Mesendoderm (in vitro differentiated cells): ENCODE data around the gene SCPEP1.

Source experiments
- DNase-seq: peaks from one replicate; pipeline ENCODE4 v3.0.0; 2013
- H2AK5ac ChIP-seq: 2 replicates; pipeline ENCODE4 v1.6.1; 2013; ENCODE audit warnings: low read length, inconsistent platforms
- H2BK120ac ChIP-seq: 2 replicates; pipeline ENCODE4 v1.6.1; 2013; ENCODE audit warnings: low read depth, mild to moderate bottlenecking, low read length, moderate library complexity, mixed read lengths
- H2BK15ac ChIP-seq: replicated peaks from 2 replicates; pipeline ENCODE4 v1.6.1; 2013; ENCODE audit warnings: low read depth, mild to moderate bottlenecking, moderate library complexity
- H2BK5ac ChIP-seq: 2 replicates; pipeline ENCODE4 v1.6.1; 2013; ENCODE audit warnings: low read length, inconsistent platforms
- H3K18ac ChIP-seq: 2 replicates; pipeline ENCODE4 v1.6.1; 2013; ENCODE audit warnings: mild to moderate bottlenecking, low read length, mixed read lengths
- H3K23ac ChIP-seq: one replicate; pipeline ENCODE4 v1.6.1; 2013; ENCODE audit warnings: low read length
- H3K27ac ChIP-seq: 2 replicates; pipeline ENCODE4 v1.5.1; 2013; ENCODE audit warnings: low read depth, mild to moderate bottlenecking, inconsistent platforms, low read length, moderate library complexity
- H3K27me3 ChIP-seq: 2 replicates; pipeline ENCODE4 v1.6.1; 2013; ENCODE audit warnings: low read length, control low read depth, mild to moderate bottlenecking, inconsistent platforms; ENCODE audit not compliant: insufficient read depth, poor library complexity
- H3K36me3 ChIP-seq: 2 replicates; pipeline ENCODE4 v1.6.1; 2013; ENCODE audit warnings: low read length, inconsistent platforms; ENCODE audit not compliant: control insufficient read depth, insufficient read depth
- H3K4ac ChIP-seq: one replicate; pipeline ENCODE4 v1.6.1; 2013; ENCODE audit warnings: low read depth, mild to moderate bottlenecking, low read length, moderate library complexity
- H3K4me1 ChIP-seq: 2 replicates; pipeline ENCODE4 v1.6.1; 2013; ENCODE audit warnings: low read depth, low read length, inconsistent platforms; ENCODE audit not compliant: control insufficient read depth
- H3K4me2 ChIP-seq: 2 replicates; pipeline ENCODE4 v1.6.1; 2013; ENCODE audit warnings: low read length
- H3K4me3 ChIP-seq: 2 replicates; pipeline ENCODE4 v1.5.1; 2013; ENCODE audit warnings: mild to moderate bottlenecking, low read length
- H3K56ac ChIP-seq: one replicate; pipeline ENCODE4 v1.6.1; 2013; ENCODE audit warnings: low read length
- H3K79me1 ChIP-seq: 2 replicates; pipeline ENCODE4 v1.6.1; 2013; ENCODE audit warnings: low read length, inconsistent platforms
- H3K79me2 ChIP-seq: 2 replicates; pipeline ENCODE4 v1.6.1; 2013; ENCODE audit warnings: mild to moderate bottlenecking, low read length; ENCODE audit not compliant: control insufficient read depth, insufficient read depth
- H3K9ac ChIP-seq: 2 replicates; pipeline ENCODE4 v1.6.1; 2013; ENCODE audit warnings: low read length, inconsistent platforms
- H4K5ac ChIP-seq: one replicate; pipeline ENCODE4 v1.6.1; 2013; ENCODE audit warnings: low read length
- H4K8ac ChIP-seq: one replicate; pipeline ENCODE4 v1.6.1; 2013; ENCODE audit warnings: low read depth, mild to moderate bottlenecking, control low read depth, low read length, moderate library complexity
- whole genome bisulfite sequencing: extraction: QIAGEN DNeasy Blood & Tissue Kit; methylation state at CpG from one replicate; pipeline ENCODE4 v1.1.7; 2013; ENCODE audit warnings: low lambda C conversion rate, missing lambda C conversion rate; ENCODE audit not compliant: insufficient coverage; ENCODE audit errors: extremely low coverage; 5-methylcytosine and 5-hydroxymethylcytosine counted together

SCPEP1 gene

DNA sequence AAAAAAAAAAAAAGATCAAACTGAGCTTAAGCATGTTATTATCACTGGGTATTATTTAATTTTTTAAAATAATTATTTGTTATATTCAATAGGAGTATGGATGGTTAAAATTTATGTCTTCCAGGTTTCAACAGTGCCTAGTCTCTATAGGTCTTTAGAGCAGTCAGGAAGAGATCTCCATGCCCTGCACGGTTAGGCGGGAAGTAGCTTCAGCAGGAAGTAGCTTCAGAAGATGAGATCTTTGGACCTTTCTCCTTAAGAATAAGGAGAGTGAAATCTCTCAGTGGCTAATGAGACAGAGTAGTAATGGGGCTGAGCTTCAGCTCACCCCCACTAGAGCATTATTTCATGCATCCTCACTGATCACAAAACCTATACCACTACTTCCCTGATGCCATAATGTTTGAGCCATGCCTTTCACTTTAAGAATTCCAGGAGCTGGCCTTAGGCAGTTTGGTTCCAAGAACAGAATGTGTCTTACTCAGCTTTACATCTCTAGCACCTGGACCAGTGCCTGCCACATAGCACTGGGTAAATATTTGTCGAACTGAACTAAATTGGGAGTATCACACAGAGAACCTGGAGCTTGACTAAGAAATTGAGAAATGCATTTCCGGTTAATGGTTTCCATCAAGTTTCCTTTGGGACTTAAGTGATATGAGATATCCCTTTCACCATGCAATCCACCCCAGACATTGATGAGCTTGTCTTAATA, 43.5 kb downstream of the SCPEP1 start:
- H3K79me2 ChIP-seq, result no peaks in the 10 kb centered on the region
- no peak overlapping the region for H3K4me3 ChIP-seq
- H4K5ac ChIP-seq, result no peak overlapping the region
- H3K56ac ChIP-seq, result no peak overlapping the region
- no peak overlapping the region for H2AK5ac ChIP-seq
- H2BK5ac ChIP-seq, result no peak overlapping the region
- H4K8ac ChIP-seq, result no peak overlapping the region
- peaks cover 4% of the 10 kb centered on the region for H3K4me1 ChIP-seq
- H3K4ac ChIP-seq, result no peak overlapping the region
- H3K4me2 ChIP-seq, result no peak overlapping the region
- no peaks in the 10 kb centered on the region for H3K36me3 ChIP-seq
- H3K18ac ChIP-seq, result no peak overlapping the region
- no peak overlapping the region for H2BK120ac ChIP-seq
- no CpG with 5 or more reads among the region's 4 CpGs for WGBS
- no peak overlapping the region for H3K23ac ChIP-seq
- H3K9ac ChIP-seq, result no peak overlapping the region
- H2BK15ac ChIP-seq, result no peak overlapping the region
- no peaks in the 10 kb centered on the region for H3K27me3 ChIP-seq
- no peak for DNase-seq
- no peaks in the 10 kb centered on the region for H3K79me1 ChIP-seq
- no peak overlapping the region for H3K27ac ChIP-seq

DNA sequence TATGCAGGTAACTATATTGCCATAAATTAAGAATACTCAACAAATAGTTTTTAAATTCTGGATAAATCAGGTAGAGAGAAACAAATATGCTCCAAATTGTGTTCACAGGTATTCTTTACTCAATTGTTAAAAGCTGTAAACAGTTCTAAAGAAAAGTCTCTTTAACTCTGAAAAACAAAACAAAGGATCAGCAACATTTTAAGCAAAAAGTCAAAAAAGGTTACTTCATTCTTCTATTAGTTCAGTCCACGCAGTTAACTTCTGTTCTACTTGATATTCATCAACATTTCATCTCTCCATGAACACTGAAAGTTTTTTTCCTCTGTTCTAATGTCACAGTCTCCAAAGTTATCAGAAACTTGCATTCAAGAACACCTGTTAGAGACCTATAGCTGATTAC, 47.9 kb downstream of the SCPEP1 start:
- Histone ChIP-seq H3K79me2 (no peaks in the 10 kb centered on the region), H2BK120ac (no peak overlapping the region), H3K27ac (no peak overlapping the region), H3K4me2 (no peak overlapping the region), H3K4ac (no peak overlapping the region), H2BK5ac (no peak overlapping the region), H3K23ac (no peak overlapping the region), H3K18ac (no peak overlapping the region), H3K9ac (no peak overlapping the region), H2AK5ac (no peak overlapping the region), H4K5ac (no peak overlapping the region), H3K4me1 (no peaks in the 10 kb centered on the region), H3K4me3 (no peak overlapping the region), H3K56ac (no peak overlapping the region), H3K27me3 (no peaks in the 10 kb centered on the region), H4K8ac (no peak overlapping the region), H3K79me1 (no peaks in the 10 kb centered on the region), H2BK15ac (no peak overlapping the region), H3K36me3 (no peaks in the 10 kb centered on the region)
- WGBS, result no CpG with 5 or more reads among the region's 1 CpG
- peak; percentile 27 for DNase-seq

GRCh38 chr17:57027852-57028251, 49.9 kb downstream of the SCPEP1 start:
- H3K79me2 ChIP-seq, result no peaks in the 10 kb centered on the region
- H3K4me3 ChIP-seq, result no peak overlapping the region
- H4K5ac ChIP-seq, result no peak overlapping the region
- H3K4me1 ChIP-seq, result no peaks in the 10 kb centered on the region
- H3K27me3 ChIP-seq, result no peaks in the 10 kb centered on the region
- H2AK5ac ChIP-seq, result no peak overlapping the region
- H3K56ac ChIP-seq, result no peak overlapping the region
- H3K18ac ChIP-seq, result no peak overlapping the region
- H3K79me1 ChIP-seq, result no peaks in the 10 kb centered on the region
- H4K8ac ChIP-seq, result no peak overlapping the region
- no peak overlapping the region for H2BK120ac ChIP-seq
- no CpG with 5 or more reads among the region's 1 CpG for WGBS
- no peak overlapping the region for H2BK15ac ChIP-seq
- no peak overlapping the region for H3K27ac ChIP-seq
- no peak overlapping the region for H3K9ac ChIP-seq
- H3K23ac ChIP-seq, result no peak overlapping the region
- no peak overlapping the region for H3K4me2 ChIP-seq
- H2BK5ac ChIP-seq, result no peak overlapping the region
- H3K4ac ChIP-seq, result no peak overlapping the region
- no peaks in the 10 kb centered on the region for H3K36me3 ChIP-seq
- DNase-seq, result peak; percentile 29

DNA sequence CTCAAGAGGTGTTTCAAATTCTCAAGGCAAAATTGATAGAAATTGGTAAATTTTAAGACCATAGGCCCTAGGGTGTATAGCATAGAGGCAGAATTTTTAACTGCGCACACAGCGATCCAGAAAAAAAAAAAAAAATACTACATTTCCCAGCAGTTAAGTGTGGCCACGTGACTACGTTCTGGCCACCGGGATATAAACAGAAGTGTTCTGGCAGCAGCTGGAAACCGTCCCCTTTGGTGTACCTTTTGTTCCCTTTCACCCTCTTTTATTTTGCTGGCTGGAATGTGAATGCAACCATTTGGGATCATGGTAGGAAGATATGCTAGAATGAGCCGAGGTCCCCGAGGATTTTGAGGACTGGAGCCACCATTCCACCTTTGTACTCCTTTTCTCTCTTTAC, 54.4 kb downstream of the SCPEP1 start:
- Histone ChIP-seq H4K8ac (no peak overlapping the region), H3K4me3 (no peak overlapping the region), H4K5ac (no peak overlapping the region), H3K27me3 (no peaks in the 10 kb centered on the region), H3K23ac (no peak overlapping the region), H3K4me1 (no peaks in the 10 kb centered on the region), H3K9ac (no peak overlapping the region), H2BK5ac (no peak overlapping the region), H3K79me1 (no peaks in the 10 kb centered on the region), H3K56ac (no peak overlapping the region), H3K27ac (no peak overlapping the region), H3K18ac (no peak overlapping the region), H3K36me3 (no peaks in the 10 kb centered on the region), H3K79me2 (no peaks in the 10 kb centered on the region), H2BK15ac (no peak overlapping the region), H2BK120ac (no peak overlapping the region), H2AK5ac (no peak overlapping the region), H3K4ac (no peak overlapping the region), H3K4me2 (no peak overlapping the region)
- WGBS, result no CpG with 5 or more reads among the region's 8 CpGs
- no peak for DNase-seq

DNA sequence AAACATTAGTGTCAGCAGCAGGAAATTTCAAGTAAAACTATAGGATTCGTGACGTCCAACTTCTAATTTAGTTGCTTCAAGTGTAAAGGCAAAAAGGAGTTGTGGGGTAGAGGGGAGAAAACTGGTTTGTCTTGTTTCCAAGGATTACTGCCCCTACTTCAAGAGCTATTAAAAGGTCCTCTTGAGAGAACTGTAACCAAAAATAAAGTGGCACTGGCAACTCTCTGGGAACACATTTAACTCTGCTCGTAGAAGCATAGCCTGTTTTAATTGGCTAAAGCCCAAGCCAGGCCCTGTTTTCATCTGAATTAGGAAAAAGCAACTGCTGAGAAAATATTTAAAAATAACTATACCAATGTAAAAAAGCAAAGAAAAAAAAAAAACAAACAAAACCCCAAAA, 55.4 kb downstream of the SCPEP1 start:
- Histone ChIP-seq H3K36me3 (no peaks in the 10 kb centered on the region), H3K9ac (no peak overlapping the region), H3K56ac (no peak overlapping the region), H4K8ac (no peak overlapping the region), H3K27ac (no peak overlapping the region), H3K4me3 (no peak overlapping the region), H3K4me1 (no peaks in the 10 kb centered on the region), H3K23ac (no peak overlapping the region), H3K79me1 (no peaks in the 10 kb centered on the region), H2AK5ac (no peak overlapping the region), H2BK15ac (no peak overlapping the region), H2BK5ac (no peak overlapping the region), H3K79me2 (no peaks in the 10 kb centered on the region), H2BK120ac (no peak overlapping the region), H4K5ac (no peak overlapping the region), H3K4me2 (no peak overlapping the region), H3K18ac (no peak overlapping the region), H3K4ac (no peak overlapping the region), H3K27me3 (no peaks in the 10 kb centered on the region)
- DNase-seq, result no peak
- no CpG with 5 or more reads among the region's 3 CpGs for WGBS
